A549 (cell line): Measurements from ENCODE around the gene E2F6.

ENCODE experiments used
- FOSL2 ChIP-seq, 2 experiments: fragments of 450-650 bp in 1 of 2; fragments of >200 bp in 1 of 2; sonication (Bioruptor Twin) in 1 of 2; formaldehyde crosslinking; IDR thresholded peaks; 2 replicates each; pipeline versions ENCODE4 v1.5.0 to v1.6.1; 2016 to 2020; ENCODE audit warnings: mild to moderate bottlenecking in 1 of 2, moderate library complexity in 1 of 2
- GATA3 ChIP-seq: IDR thresholded peaks from 2 replicates; pipeline ENCODE4 v1.6.1; 2012; ENCODE audit warnings: borderline replicate concordance
- POLR2A ChIP-seq: IDR thresholded peaks from 2 replicates; pipeline ENCODE4 v1.6.1; 2012; ENCODE audit warnings: mild to moderate bottlenecking, low read length
- RAD21 ChIP-seq, 2 experiments: fragments of >200 bp in 1 of 2; sonication (Bioruptor Twin) in 1 of 2; formaldehyde crosslinking in 1 of 2; IDR thresholded peaks in 1 of 2; conservative IDR thresholded peaks in 1 of 2; 2 replicates in 1 of 2; 3 replicates in 1 of 2; pipeline ENCODE4 v1.6.1; 2012 to 2018; ENCODE audit warnings: inconsistent platforms in 1 of 2
- RCOR1 ChIP-seq: fragments of 150-350 bp; IDR thresholded peaks from 2 replicates; pipeline ENCODE4 v1.6.1; 2014; ENCODE audit warnings: antibody characterized with exemption, low read length, low read depth
- TF ChIP-seq, protein P1 (sequence below): fragments of >200 bp; sonication (Bioruptor Twin); formaldehyde crosslinking; IDR thresholded peaks from 3 replicates; pipeline ENCODE4 v1.5.1; 2016
- TF ChIP-seq, protein P2 (sequence below): fragments of 200-600 bp; sonication (generic); IDR thresholded peaks from 2 replicates; pipeline ENCODE4 v1.6.1; 2016; ENCODE audit warnings: antibody characterized with exemption, mild to moderate bottlenecking, moderate library complexity

DNA sequence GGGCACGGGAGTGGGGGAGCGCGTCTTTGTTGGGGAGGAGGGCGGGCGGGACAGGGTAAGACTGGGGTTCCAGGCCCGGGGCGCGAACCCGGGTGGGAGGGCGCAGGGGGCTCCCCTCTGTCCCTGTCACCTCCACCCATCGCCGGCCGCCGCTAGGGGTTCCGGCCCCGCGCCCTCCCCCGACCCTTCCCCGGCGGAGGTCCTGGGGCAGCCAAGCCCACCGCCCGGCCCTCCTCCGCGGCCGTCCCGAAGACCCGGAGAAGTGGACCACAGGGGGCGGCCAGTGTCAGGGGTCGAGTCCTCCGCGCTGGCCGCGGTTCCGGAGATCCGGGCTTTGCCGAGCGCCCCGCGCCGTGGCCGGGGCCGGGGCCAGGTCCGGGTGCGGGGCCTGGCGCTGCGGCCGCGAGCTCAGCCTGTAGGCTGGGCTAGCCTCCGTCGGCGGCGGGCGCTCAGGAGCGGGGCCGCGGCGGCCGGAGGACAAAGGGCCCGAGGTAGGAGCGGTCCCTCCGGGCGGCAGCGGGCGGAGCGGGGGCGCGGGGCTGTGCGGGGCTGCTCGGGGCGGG, 16.6 kb upstream of the E2F6 start:
- TF ChIP-seq, protein P1, sequence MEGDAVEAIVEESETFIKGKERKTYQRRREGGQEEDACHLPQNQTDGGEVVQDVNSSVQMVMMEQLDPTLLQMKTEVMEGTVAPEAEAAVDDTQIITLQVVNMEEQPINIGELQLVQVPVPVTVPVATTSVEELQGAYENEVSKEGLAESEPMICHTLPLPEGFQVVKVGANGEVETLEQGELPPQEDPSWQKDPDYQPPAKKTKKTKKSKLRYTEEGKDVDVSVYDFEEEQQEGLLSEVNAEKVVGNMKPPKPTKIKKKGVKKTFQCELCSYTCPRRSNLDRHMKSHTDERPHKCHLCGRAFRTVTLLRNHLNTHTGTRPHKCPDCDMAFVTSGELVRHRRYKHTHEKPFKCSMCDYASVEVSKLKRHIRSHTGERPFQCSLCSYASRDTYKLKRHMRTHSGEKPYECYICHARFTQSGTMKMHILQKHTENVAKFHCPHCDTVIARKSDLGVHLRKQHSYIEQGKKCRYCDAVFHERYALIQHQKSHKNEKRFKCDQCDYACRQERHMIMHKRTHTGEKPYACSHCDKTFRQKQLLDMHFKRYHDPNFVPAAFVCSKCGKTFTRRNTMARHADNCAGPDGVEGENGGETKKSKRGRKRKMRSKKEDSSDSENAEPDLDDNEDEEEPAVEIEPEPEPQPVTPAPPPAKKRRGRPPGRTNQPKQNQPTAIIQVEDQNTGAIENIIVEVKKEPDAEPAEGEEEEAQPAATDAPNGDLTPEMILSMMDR: no peak
- TF ChIP-seq POLR2A: no peak
- TF ChIP-seq, protein P2, sequence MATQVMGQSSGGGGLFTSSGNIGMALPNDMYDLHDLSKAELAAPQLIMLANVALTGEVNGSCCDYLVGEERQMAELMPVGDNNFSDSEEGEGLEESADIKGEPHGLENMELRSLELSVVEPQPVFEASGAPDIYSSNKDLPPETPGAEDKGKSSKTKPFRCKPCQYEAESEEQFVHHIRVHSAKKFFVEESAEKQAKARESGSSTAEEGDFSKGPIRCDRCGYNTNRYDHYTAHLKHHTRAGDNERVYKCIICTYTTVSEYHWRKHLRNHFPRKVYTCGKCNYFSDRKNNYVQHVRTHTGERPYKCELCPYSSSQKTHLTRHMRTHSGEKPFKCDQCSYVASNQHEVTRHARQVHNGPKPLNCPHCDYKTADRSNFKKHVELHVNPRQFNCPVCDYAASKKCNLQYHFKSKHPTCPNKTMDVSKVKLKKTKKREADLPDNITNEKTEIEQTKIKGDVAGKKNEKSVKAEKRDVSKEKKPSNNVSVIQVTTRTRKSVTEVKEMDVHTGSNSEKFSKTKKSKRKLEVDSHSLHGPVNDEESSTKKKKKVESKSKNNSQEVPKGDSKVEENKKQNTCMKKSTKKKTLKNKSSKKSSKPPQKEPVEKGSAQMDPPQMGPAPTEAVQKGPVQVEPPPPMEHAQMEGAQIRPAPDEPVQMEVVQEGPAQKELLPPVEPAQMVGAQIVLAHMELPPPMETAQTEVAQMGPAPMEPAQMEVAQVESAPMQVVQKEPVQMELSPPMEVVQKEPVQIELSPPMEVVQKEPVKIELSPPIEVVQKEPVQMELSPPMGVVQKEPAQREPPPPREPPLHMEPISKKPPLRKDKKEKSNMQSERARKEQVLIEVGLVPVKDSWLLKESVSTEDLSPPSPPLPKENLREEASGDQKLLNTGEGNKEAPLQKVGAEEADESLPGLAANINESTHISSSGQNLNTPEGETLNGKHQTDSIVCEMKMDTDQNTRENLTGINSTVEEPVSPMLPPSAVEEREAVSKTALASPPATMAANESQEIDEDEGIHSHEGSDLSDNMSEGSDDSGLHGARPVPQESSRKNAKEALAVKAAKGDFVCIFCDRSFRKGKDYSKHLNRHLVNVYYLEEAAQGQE: no peak
- TF ChIP-seq RAD21 (conservative IDR thresholded peaks at IDR 0.05 in 1 of 2, IDR thresholded peaks at IDR 0.05 in 1 of 2): no peak
- TF ChIP-seq RCOR1: no peak
- no peak for TF ChIP-seq GATA3
- no peak for TF ChIP-seq FOSL2 (IDR thresholded peaks at IDR 0.05)
- TF ChIP-seq FOSL2 (CRISPR knock-in tag; IDR thresholded peaks at IDR 0.05): no peak
